CD4-positive, alpha-beta T cell (primary cell): ENCODE measurements around the gene PRRC2B. TPM values are rescaled to one million over a fixed set of nuclear protein-coding genes. Genes with fewer than 3 reads are reported as not detected.
A peak's percentile ranks its signal among the peaks of the same experiment; 100 is the strongest.
"Not testable (repeated sequence)": the region's sequence is repeated elsewhere in the genome, so short reads cannot be mapped to it uniquely, and the experiment has no call there.

Source experiments
- ATAC-seq: fragments of 200-7000 bp; cut with Tn5 transposase; one replicate; pipeline ENCODE4 v1.10.0; 2022; ENCODE audit warnings: mild to moderate bottlenecking; ENCODE audit not compliant: poor library complexity
- CTCF ChIA-PET: fragments of 350-600 bp; sonication (Branson Sonifier 250); formaldehyde crosslinking; loops from one replicate; lab custom pipeline; 2021; ENCODE audit warnings: antibody characterized with exemption, inconsistent platforms; lab: Charles Lee
- POLR2A ChIA-PET: fragments of 350-600 bp; sonication (Branson Sonifier 250); formaldehyde crosslinking; loops from one replicate; lab custom pipeline; 2021; ENCODE audit warnings: antibody characterized with exemption, inconsistent platforms; lab: Charles Lee
- DNase-seq, 14 experiments: peaks; one replicate each; pipeline ENCODE4 v3.0.0-alpha.2; 2013 to 2020; ENCODE audit warnings: mixed read lengths in 2 of 14
- H3K27ac ChIP-seq, 2 donors: one replicate each; pipeline versions ENCODE4 v1.5.1 to v1.7.0; 2013; ENCODE audit warnings: low read length in 2 of 2, low read depth in 1 of 2, mild to moderate bottlenecking in 1 of 2
- H3K27me3 ChIP-seq, 2 experiments: 1 replicate in 1 of 2; 2 replicates in 1 of 2; pipeline versions ENCODE4 v1.6.1 to v1.7.0; 2013; ENCODE audit warnings: low read length in 2 of 2, control low read depth in 1 of 2, mild to moderate bottlenecking in 1 of 2, moderate library complexity in 1 of 2; ENCODE audit not compliant: insufficient read depth in 2 of 2, control insufficient read depth in 1 of 2
- H3K36me3 ChIP-seq: one replicate; pipeline ENCODE4 v1.6.1; 2013; ENCODE audit warnings: low read length, control low read depth; ENCODE audit not compliant: insufficient read depth
- H3K4me1 ChIP-seq: one replicate; pipeline ENCODE4 v1.6.1; 2013; ENCODE audit warnings: low read length, control low read depth; ENCODE audit not compliant: insufficient read depth
- H3K4me3 ChIP-seq: one replicate; pipeline ENCODE4 v1.5.1; 2013; ENCODE audit warnings: mild to moderate bottlenecking, low read length, moderate library complexity
- H3K9me3 ChIP-seq, 2 experiments: 1 replicate in 1 of 2; 2 replicates in 1 of 2; pipeline versions ENCODE4 v1.6.1 to v1.7.0; 2013; ENCODE audit warnings: low read length in 2 of 2, mild to moderate bottlenecking in 2 of 2, control low read depth in 1 of 2, moderate library complexity in 1 of 2; ENCODE audit not compliant: control insufficient read depth in 1 of 2, insufficient read depth in 1 of 2
- H3K27ac Mint-ChIP-seq: one replicate; pipeline ENCODE4 v1.8.0; 2020; ENCODE audit warnings: mixed read lengths
- H3K27me3 Mint-ChIP-seq: one replicate; pipeline ENCODE4 v1.8.0; 2021; ENCODE audit warnings: mixed read lengths
- H3K36me3 Mint-ChIP-seq: one replicate; pipeline ENCODE4 v1.8.0; 2021; ENCODE audit warnings: low read depth, mixed read lengths
- H3K4me1 Mint-ChIP-seq: one replicate; pipeline ENCODE4 v1.8.0; 2021; ENCODE audit warnings: low read depth, mixed read lengths
- H3K4me3 Mint-ChIP-seq: one replicate; pipeline ENCODE4 v1.8.0; 2020; ENCODE audit warnings: mild to moderate bottlenecking, mixed read lengths
- H3K9me3 Mint-ChIP-seq: one replicate; pipeline ENCODE4 v1.8.0; 2020; ENCODE audit warnings: mixed read lengths
- intact Hi-C, 2 experiments: fragments of 100-400 bp; cut with DNase I in 1 of 2; cut with micrococcal nuclease in 1 of 2; formaldehyde crosslinking; loops; one replicate each; pipeline versions ENCODE4 v1.15.1 to v1.9.0; 2023 to 2025; cut with DNase I, micrococcal nuclease
- polyA plus RNA-seq, 2 donors: library from polyadenylated mRNA; unstranded; fragments of 120-200 nt; gene quantifications; one replicate each; pipeline ENCODE4 v1.2.1, GENCODE V29; 2013
- total RNA-seq, 174 experiments: library from RNA in 2 of 174; stranded (reverse) in 2 of 174; gene quantifications; one replicate each; pipeline ENCODE4 v1.2.3 and lab custom pipeline; 2021 to 2026
- TF ChIP-seq, protein P1 (sequence below): fragments of 200-600 bp; IDR thresholded peaks from one replicate; pipeline ENCODE4 v1.8.0; 2022; ENCODE audit warnings: antibody characterized with exemption, mild to moderate bottlenecking

The PRRC2B gene
- 100 to 1,000 TPM; 256 to 268 TPM for total RNA-seq
- 103 TPM for polyA plus RNA-seq (2013, experiment 1 of 2)
- 119 TPM for polyA plus RNA-seq (2013, experiment 2 of 2)

DNA sequence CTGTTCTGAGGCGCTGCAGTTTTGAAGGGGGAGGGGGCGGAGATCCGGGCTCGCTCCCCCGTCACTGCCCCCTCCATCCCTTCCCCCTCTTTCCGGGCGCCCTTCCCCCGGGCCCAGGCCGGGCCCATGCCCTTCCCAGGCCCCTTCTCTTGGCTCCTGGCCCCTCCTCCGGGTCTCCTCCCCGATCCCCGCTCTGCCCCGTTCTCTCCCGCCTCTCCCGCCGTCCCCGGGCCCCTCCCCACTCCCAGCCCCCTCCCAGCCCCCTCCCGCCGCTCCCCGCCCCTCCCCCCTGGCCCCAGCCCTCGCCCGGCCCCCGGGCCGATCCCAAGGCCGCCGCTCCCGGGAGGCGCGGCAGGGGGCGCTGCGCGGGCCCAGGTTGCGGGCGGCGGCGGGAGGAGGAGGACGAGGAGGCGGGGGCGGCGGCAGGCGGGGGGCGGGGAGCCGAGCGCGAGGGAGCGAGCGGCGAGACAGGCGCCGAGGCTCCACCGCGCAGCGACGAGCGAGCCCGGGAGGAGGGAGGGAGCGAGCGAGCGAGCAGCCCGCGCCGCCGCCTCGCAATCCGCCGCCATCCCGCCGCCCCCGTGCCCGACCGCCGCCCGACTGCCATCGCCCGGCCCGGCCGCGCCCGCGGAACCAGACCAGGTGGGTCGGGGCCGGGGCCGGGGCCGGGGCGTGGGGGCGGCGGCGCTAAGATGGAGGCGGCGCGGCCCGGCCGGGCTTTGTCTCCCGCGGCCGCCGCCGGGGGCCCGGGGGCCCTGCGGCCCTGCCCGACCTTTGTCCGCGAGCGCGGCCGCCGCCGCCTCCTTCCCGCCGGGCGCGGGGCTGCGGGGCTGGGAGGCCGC, at the start of gene PRRC2B:
PRRC2B (plus strand) TSS at position 465 of the 842 bp plus-strand sequence. CDS start 36,059 bp downstream, outside the sequence.
- Histone ChIP-seq H3K27ac (peak within 1 kb of the TSS; percentile 67 to 96), H3K9me3 (no peaks in the 10 kb centered on the region), H3K4me1 (peaks cover 50% of the 10 kb centered on the region), H3K36me3 (no peaks in the 10 kb centered on the region), H3K27me3 (no peaks in the 10 kb centered on the region), H3K4me3 (peak within 1 kb of the TSS; percentile 65)
- Mint-ChIP-seq H3K36me3 (peaks cover 19% of the 10 kb centered on the region), H3K27ac (peak within 1 kb of the TSS; percentile 96), H3K4me3 (peak within 1 kb of the TSS; percentile 95), H3K4me1 (peaks cover 54% of the 10 kb centered on the region), H3K27me3 (no peaks in the 10 kb centered on the region), H3K9me3 (no peaks in the 10 kb centered on the region)
- POLR2A ChIA-PET = interaction anchor here (1.0 to 1.6 kb wide), 3 partner anchors 13 to 32 kb away, joined by 4 to 13 read pairs (median 5); no protein-coding TSS in a partner anchor
- CTCF ChIA-PET = interaction anchor here (2.7 kb wide), 1 partner anchor 14 kb away, joined by 6 read pairs; no protein-coding TSS in a partner anchor
- ATAC-seq = peak; percentile 45
- intact Hi-C loops = loop anchor here (1.0 to 5.0 kb wide), 4 partner anchors 15 to 42 kb away; no protein-coding TSS in a partner anchor
- TF ChIP-seq, protein P1, sequence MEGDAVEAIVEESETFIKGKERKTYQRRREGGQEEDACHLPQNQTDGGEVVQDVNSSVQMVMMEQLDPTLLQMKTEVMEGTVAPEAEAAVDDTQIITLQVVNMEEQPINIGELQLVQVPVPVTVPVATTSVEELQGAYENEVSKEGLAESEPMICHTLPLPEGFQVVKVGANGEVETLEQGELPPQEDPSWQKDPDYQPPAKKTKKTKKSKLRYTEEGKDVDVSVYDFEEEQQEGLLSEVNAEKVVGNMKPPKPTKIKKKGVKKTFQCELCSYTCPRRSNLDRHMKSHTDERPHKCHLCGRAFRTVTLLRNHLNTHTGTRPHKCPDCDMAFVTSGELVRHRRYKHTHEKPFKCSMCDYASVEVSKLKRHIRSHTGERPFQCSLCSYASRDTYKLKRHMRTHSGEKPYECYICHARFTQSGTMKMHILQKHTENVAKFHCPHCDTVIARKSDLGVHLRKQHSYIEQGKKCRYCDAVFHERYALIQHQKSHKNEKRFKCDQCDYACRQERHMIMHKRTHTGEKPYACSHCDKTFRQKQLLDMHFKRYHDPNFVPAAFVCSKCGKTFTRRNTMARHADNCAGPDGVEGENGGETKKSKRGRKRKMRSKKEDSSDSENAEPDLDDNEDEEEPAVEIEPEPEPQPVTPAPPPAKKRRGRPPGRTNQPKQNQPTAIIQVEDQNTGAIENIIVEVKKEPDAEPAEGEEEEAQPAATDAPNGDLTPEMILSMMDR = no peak
- DNase-seq = peak; percentile 76 to 96 (median 86)

DNA sequence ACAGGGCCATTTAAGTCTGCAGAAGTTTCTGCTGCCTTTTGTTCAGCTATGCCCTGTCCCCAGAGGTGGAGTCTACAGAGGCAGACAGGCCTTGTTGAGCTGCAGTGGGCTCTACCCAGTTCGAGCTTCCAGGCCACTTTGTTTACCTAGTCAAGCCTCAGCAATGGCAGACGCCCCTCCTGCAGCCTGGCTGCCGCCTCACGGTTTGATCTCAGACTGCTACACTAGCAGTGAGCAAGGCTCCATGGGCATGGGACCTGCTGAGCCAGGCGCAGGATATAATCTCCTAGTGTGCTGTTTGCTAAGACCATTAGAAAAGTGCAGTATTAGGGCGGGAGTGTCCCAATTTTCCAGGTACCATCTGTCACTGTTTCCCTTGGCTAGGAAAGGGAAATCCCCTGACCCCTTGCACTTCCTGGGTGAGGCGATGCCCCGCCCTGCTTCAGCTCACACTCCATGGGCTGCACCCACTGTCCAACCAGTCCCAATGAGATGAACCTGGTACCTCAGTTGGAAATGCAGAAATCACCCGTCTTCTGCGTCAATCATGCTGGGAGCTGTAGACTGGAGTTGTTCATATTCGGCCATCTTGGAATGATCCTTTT, 48.9 kb upstream of the PRRC2B start:
- H3K4me1 ChIP-seq, H3K9me3 Mint-ChIP-seq, H3K36me3 Mint-ChIP-seq, H3K4me3 ChIP-seq, H3K27ac ChIP-seq, ATAC-seq, H3K36me3 ChIP-seq, H3K27ac Mint-ChIP-seq, H3K9me3 ChIP-seq, POLR2A ChIA-PET, CTCF ChIA-PET, H3K27me3 ChIP-seq, H3K27me3 Mint-ChIP-seq, intact Hi-C loops, H3K4me1 Mint-ChIP-seq, H3K4me3 Mint-ChIP-seq, DNase-seq: not testable (repeated sequence)

DNA sequence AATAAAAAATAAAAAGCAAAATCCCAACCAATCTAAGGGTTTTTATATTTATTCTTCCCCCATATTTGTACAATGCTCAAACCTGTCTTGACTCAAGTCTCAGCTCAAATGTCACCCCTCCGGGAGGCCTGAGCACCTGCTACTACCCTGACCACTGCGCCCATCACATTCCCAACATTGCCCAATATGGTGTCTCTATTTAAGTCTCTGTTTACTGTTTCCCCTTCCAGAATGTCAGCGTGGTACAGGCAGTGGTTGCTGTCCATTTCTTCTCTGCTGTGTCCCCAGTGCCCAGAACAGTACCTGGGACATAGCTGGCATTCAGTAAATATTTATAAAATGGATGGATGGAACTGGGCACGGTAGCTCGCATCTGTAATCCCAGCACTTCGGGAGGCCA, 47.3 kb upstream of the PRRC2B start:
- no peaks in the 10 kb centered on the region for H3K36me3 ChIP-seq
- no peaks in the 10 kb centered on the region for H3K9me3 ChIP-seq
- peaks cover 11% of the 10 kb centered on the region for H3K4me1 ChIP-seq
- Mint-ChIP-seq H3K27ac (no peak overlapping the region), H3K9me3 (no peaks in the 10 kb centered on the region), H3K4me1 (peaks cover 9% of the 10 kb centered on the region), H3K4me3 (no peak overlapping the region), H3K36me3 (no peaks in the 10 kb centered on the region), H3K27me3 (no peaks in the 10 kb centered on the region)
- no peaks in the 10 kb centered on the region for H3K27me3 ChIP-seq
- POLR2A ChIA-PET = no interaction called here
- ATAC-seq = no peak
- TF ChIP-seq, protein P1 = no peak
- no peak for DNase-seq
- CTCF ChIA-PET = no interaction called here
- no peak overlapping the region for H3K4me3 ChIP-seq
- no peak overlapping the region for H3K27ac ChIP-seq
- intact Hi-C loops = no loop called here
